GM19397 (cell line): ENCODE data around the gene PPAT.
A peak's percentile ranks its signal among the peaks of the same experiment; 100 is the strongest.
"Not testable (repeated sequence)": the region's sequence is repeated elsewhere in the genome, so short reads cannot be mapped to it uniquely, and the experiment has no call there.

Experiments
- ATAC-seq: cut with Tn5 transposase; IDR thresholded peaks from one replicate; pipeline ENCODE4 v1.9.1; 2021; ENCODE audit warnings: mild to moderate bottlenecking, moderate library complexity; ENCODE audit not compliant: unreplicated experiment

Gene PPAT

DNA sequence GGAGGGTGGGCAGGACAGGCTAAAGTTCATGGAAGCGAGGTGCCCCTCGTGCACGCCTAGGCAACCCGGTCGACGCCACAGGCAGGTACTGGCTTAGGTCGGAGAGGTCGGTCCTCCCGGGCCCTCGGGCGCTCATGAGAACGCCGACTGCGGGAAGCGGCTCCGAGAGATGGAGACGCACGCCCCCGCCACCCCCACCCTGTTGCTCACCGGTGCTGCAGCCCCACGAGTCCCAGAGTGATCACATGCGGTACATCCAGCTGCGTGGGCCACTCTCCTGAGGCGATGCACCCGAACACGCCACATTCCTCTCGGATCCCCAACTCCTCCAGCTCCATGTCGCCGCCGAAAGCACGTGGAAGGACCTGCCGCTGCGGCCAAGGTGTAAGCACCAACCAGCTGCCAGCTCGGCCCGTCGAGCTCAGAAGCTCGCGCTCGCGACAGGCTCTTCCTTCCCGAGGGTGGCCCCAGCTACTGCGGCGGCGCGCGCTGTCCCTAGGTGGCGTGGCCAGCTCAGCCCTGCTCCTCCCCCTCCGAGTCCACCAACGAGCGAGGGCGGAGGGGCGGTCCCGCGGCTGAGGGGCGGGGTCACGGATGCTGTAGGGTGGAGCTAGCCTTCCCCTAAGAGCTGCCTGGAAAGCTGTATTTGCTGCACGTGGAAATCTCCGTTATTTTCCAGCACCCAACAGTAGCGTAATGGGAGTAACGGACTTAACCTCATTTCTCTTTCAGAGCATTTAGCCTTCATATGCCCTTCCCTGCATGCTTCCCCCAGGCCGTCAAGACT, at the start of gene PPAT:
Gene PPAT, minus strand, starts transcription at position 476 of the 787 bp plus-strand sequence. Its CDS starts 138 bp downstream, at position 338.
- peak; percentile 76 for ATAC-seq

DNA sequence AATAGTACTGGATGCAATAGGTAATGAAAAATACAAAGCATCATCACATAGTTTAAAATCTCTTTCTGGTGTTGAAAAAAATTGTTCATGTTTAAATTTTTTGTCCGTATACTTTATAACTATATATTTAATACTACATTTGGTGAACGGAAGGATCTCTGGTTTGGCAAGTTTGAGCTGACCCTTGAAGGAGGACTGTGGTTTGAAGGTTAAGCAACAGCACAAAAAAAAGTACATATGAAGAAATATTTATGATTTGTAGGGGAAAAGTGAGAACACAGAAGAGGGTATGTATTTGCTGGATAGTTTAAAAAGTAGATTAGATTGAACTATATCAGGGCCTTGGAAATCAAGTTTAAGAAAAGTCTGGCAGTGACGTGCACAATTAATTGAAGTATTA, 45.3 kb upstream of the PPAT start:
- ATAC-seq = no peak

DNA sequence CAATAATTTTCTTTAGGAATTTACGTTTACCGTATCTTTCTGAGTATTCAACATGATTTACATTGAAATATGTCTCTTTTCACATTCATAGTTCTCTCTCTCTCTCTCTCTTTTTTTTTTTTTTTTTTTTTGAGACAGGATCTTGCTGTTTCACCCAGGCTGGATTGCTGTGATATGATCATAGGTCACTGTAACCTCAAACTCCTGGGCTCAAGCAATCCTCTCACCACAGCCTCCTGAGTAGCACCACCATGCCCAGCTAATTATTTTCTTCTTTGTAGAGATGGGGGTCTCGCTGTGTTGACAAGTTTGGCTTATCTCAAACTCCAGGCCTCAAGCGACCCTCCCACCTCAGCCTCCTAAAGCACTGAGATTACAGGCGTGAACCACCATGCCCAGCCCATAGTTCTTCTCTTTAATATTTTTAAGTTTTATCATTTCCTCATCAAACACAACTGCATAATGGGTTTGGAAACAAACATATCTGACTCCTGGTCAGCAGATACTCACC, 41.8 kb upstream of the PPAT start:
- ATAC-seq = no peak

DNA sequence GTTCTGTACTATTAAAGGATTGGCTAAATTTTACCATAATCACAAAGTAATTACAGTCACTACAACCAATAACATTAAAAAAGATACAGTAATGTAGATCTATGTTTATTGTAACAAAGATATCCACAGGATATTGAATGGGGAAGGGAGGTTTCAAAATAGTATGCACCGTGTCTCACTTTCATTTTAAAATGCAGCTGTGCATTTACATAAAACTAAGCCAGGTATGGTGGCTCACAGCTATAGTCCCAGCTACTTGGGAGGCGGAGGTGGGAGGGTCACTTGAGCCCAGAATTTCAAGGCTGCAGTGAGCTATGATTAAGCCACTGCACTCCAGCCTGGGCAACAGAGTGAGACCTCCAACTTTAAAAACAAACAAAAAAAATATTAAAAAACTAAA, 40.5 kb upstream of the PPAT start:
- ATAC-seq = peak; percentile 87

DNA sequence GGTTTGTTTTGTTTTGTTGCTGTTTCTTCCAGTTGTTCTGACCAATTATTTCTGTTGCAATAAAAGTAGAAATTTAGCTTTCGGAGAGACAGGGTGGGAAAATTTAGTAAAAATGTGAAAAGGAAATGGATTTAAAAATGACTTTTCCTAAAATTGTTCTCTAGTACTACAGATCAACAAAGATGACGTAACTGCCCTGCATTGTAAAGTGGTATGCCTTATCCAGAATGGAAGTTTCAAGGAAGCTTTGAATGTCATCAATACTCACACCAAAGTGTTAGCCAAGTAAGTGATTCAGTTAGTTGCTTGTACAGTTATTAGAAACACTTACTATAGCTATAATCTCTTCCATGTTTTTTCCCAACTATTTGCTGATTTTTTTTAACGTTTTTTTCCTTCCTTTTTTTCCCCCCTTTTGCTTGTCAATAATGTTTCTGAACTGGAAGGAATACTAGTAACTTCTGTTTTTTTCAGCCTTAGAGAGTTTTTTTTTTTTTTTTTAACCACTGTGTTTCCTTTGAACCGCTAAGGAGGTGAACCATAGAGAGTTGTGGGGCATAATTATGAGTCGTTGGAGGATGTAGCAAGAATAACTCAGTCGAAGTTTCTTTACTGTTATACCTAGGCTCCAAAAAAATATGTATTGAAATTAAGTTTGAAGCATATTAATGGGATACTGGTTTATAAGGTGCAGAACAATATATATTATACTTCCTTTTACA, 34.2 kb upstream of the PPAT start:
- no peak for ATAC-seq

DNA sequence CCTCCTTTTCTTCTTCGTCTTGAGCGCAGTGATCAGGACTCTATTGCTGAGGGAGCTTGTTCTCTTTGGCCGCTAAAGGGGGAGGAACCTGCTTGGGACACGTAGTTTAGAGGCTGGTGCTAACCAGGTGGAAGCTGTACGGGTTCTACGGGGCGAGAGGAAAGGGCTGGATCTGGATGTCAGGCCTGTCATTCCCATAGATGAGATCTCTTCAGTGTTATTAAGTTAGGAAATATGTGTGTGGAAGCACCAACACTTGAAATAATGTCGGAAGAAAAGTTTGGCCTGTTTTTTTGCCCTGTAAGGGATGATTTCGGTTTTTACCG, 32.6 kb upstream of the PPAT start:
- ATAC-seq = peak; percentile 40

DNA sequence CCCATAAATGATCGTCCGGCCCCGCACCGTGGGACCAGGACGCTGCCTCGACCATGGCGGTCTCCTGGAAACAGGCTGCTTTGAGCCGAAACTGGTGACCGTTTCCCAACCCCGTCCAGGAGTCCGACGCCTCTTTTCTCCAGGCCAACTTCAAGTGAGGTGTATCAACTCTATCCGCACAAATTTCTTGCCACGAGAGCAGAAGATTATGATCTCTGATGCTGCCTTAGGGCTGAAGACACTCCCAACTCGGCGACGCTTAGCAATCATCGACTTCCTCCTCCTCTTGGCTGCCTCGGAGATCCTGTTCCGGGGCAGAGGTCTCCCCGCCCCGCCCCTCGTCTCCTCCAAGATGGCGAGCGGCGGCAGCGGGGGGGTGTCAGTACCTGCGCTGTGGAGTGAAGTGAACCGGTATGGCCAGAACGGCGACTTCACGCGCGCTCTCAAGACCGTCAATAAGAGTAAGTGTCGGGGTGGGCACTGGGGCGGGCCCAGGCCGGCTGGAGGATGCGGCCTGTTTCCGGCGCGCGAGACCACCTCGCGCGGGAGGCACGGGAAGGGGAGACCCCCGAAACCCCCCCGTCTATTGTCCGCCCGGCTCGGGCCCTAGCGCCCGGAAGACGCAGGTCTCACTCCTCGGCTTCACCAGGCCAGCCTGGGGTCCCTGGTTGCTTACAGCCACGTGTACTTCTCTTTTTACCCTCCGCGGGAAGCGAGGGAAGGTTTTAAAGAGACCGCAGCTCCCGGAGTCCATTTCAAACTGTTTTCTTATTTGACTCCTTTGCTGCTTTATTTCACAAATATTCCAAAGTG, 32.1 kb upstream of the PPAT start, which contains the start of gene SRP72:
Gene SRP72, plus strand, starts transcription at position 334 of the 813 bp plus-strand sequence. Its CDS starts 19 bp downstream, at position 353.
- ATAC-seq = peak; percentile 95

DNA sequence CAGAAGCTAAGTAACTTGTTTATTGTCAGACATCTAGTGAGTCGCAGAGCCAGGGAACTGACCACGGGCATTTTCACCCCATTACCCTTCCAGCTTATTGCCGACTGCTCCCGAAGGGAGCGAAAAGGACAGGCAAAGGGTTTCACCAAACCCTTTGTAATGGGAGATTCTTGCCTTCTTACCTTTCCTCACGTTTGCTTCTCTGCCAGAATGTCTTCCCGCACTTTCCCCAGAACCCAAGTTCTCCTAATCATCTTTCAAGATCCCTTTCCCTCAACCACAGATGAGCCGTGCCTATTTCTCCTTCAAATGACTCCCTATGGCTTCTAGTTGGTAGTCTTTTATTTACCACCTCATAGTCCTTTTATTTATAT, 31.5 kb upstream of the PPAT start:
- no peak for ATAC-seq

DNA sequence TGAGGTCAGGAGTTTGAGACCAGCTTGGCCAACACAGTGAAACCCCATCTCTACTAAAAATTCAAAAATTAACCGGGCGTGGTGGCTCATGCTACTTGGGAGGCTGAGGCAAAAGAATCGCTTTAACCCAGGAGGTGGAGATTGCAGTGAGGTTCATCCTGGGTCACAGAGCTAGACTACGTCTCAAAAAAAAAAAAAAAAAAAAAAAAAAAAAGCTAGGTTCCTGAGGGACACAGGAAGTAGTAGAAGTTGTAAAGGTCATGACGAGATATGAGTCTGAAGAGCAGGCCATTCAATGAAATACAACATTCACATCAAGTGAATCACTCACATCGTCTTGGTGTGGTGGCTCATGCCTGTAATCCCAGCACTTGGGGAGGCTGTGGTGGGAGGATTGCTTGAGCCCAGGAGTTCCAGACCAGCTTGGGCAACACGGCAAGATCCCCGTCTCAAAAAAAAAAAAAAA, 30.9 kb upstream of the PPAT start:
- ATAC-seq = not testable (repeated sequence)

DNA sequence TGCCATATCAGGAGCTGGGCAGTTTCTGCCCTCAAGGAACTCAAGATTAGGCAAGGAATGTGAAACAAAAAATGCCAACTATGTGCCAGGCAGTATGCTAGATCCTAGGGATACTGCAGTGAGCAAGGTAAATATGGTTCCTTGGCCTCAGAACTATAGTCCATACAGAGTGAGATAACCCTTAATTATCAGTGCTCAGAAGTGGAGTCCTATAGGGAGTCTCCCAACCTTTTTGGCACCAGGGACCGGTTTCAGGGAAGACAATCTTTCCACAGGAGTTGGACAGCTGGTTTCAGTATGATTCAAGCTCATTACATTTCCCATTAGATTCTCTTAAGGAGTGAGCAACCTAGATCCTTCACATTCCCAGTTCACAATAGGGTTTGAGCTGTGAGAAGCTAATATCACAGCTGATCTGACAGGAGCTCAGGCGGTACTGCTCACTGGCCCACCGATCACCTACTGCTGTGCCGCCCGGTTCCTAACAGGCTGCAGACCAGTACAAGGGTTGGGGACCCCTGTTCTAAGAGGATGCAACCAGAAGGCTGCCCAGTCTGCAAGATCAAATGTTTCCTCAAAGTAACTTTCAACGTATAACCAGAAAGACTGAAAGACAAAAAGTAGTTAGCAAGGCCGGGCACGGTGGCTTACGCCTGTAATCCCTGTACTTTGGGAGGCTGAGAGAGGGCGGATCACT, 30.3 kb upstream of the PPAT start:
- ATAC-seq = no peak

DNA sequence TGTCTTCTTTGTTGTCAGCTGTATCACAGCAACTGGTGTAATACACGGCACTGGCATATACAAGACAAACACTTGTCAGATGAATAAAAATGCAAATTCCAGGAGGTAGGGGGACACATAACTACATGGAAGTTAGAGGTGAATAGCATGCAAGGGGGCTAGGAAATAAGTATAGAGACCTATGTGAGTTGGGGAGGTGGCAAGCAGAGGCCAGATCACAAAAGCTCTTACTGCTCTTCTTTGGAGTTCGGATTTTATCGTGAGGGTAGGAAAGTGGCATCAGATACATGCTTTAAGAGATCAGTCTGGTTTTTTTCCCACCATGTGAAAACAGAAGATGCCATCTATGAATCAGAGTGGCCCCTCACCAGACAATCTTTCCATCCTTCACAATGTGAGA, 29.2 kb upstream of the PPAT start:
- ATAC-seq = no peak

DNA sequence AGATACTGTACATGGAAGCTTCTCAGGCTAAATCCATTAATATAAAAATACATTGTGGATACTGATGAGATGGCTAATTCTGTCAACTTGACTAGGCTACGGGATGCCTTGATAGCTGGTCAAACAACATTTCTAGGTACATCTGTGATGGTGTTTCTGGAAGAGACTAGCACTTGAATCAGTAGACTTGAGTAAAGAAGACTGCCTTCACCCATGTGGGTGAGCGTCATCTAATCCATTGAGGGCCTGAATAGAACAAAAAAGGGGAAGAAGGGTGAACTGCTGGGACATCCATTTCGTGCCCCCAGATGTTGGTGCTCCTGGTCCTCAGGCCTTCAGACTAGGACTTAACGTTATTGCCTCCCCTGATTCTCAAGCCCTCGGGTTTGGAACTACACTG, 28.3 kb upstream of the PPAT start:
- ATAC-seq = no peak

DNA sequence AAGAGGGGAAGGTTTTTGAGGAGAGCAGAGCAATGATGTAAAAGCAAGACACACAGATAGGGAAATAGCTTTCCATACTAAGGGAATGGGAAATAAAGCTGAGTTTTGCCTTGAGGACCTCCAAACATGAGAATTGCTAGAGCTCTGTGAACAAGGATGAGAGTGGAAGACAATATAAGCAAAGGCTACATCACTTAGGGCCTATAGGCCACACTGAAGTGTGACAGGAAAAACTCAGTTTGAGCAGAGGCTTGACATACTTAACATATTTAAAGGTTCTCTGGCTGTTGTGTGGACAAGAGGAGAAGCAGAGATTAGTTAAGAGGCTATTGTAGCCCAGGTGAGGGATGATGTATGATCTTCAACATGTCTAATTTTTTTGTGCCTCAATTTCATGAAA, 26.7 kb upstream of the PPAT start:
- ATAC-seq = no peak

DNA sequence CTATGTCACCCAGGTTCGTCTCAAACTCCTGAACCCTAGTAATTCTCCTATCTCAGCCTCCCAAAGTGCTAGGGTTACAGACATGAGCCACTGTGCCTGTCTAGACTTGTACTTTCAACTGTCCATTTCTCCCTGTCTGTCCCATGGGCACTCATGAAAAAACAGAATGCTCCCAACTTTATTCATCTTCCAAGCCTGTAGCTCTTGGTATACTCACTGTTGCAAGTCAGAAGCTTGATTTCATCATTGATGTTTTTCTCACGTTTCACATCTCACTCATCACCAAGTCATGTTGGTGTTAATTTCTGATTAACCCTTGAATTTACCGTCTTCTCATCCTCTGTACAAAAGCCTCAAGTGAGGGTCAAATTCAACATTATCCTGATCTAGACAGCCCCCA, 24.7 kb upstream of the PPAT start:
- ATAC-seq = no peak

DNA sequence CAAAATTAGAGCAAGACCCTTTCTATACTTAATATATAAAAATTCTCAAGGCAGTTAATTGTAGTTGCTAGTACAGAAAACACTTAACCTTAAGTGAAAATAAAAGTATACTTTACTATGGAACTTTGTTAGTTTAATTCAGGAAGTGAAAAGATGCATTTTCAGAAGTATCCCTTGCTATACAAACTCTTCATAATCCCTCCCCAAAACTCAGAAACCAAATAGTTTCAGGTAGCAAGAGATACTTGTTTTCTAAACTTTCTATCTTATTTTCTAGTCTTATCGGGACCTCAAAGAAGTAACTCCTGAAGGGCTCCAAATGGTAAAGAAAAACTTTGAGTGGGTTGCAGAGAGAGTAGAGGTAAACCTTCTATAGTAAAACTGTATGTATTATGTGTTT, 14.9 kb upstream of the PPAT start:
- ATAC-seq = no peak

DNA sequence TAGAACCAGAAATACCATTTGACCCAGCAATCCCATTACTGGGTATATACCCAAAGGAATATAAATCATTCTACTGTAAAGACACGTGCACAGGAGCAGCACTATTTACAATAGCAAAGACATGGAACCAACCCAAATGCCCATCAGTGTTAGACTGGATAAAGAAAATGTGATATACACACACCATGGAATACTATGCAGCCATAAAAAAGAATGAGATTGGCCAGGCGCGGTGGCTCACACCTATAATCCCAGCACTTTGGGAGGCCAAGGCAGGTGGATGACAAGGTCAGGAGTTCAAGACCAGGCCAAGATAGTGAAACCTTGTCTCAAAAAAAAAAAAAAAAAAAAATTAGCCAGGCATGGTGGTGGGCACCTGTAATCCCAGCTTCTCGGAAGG, 14.1 kb upstream of the PPAT start:
- not testable (repeated sequence) for ATAC-seq

DNA sequence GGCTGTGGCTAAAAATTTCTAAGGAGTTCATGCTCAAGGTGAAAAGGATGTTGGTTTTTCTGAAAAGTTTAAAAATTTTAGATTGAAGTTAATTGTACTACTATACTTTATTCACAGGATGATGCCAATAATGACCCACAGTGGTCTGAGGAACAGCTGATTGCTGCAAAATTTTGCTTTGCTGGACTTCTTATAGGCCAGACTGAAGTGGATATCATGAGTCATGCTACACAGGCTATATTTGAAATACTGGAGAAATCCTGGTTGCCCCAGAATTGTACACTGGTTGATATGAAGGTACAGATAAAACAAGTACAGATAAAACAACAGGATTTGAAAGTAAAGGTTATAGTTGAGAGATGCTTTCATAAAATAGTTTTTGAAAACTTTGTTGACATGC, 12.9 kb upstream of the PPAT start:
- ATAC-seq = no peak

DNA sequence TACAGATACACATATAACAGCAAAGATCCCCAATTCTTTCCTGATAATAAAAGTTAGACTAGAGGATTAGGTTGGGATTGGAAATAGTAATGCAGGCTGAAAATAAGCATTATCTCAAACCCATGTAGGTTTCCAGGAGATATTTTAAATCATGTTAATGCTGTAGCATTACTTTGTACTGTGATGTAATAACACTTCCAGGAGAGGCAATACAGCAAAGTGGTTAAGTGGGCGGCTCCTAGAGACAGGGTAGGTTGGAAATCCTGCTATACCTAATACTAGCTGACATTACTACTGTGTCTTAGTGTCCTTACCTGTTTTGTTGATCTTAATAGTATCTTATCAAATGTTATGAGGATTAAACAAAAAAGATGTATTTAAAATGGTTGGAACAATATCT, 10.3 kb upstream of the PPAT start:
- ATAC-seq = no peak

DNA sequence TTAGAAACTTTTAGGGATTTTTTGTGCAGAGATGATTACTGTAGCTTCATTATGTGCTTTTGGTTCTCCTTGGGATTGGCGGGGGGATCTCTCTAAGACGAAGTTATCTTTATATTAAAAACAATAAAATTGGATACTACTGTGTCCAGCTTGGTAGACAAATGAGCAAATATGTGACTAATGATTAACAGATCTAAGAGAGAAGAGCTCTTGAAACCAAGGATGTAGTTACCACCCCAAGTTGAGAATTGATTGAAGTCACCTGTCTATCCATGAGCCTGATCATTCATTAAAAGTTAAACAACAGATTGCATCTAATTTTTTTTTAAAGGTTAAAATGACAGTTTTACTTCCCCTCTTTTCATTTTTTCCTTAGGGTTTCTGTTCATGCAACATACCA, 9.3 kb upstream of the PPAT start:
- ATAC-seq = no peak

DNA sequence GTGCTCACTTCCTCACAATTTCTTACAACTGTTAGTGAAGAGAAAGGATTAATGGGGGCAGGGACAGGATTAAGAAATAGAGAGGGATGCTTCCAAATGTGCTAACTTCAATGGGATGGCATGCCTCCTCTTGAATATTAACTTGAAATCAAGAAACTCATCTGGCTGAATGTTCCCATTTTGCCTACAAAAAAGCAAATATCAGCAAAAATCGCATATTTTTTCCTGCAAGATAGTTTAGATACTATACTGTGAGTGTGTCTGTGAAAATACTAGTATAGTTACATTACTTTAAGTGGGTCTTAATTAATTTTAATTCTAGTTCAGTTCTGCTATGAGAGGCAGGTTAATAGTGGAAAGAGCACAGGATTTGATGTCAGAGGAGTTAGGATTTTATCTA, 5.6 kb upstream of the PPAT start:
- no peak for ATAC-seq

DNA sequence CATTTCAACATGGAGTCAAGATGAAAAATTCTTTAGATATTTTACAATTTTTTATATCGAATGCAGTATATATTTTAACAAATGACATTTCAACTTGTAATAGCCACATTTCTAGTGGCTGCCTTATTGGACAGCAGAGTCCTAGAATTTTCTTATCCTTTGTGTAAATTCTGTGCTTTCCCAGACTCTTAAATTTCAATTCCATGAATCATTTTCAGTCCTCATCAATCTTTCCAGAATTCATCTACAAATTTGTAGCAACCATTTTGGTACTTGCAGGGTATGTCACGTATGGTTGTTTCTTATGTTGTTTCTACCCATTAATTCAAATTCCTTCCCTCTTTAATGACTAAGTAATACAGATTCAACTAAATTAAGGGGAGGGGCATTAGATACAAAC, 3.4 kb upstream of the PPAT start:
- no peak for ATAC-seq
